HEK293 (cell line): ENCODE results near the gene KCNQ4.

ENCODE experiments used
- CTCF ChIA-PET: fragments of 350-600 bp; formaldehyde crosslinking; extraction: SDS; loops from one replicate; lab custom pipeline; 2021; ENCODE audit warnings: antibody characterized with exemption; lab: Yijun Ruan, JAX
- POLR2A ChIA-PET: fragments of 300-600 bp; formaldehyde crosslinking; extraction: SDS; loops from one replicate; lab custom pipeline; 2020; ENCODE audit warnings: antibody characterized with exemption, inconsistent platforms; lab: Yijun Ruan, JAX
- H3K27ac ChIP-seq: fragments of 200-500 bp; sonication (Bioruptor generic); 2 replicates; pipeline ENCODE4 v1.5.1; 2014; ENCODE audit warnings: low read depth, low read length, control low read depth, inconsistent platforms; ENCODE audit errors: extremely low read depth
- H3K36me3 ChIP-seq, 2 experiments: fragments of 200-500 bp in 1 of 2; sonication (Bioruptor generic) in 1 of 2; 1 replicate in 1 of 2; 2 replicates in 1 of 2; pipeline ENCODE4 v1.5.1; 2014 to 2017; ENCODE audit warnings: inconsistent platforms in 2 of 2, low read length in 2 of 2; ENCODE audit not compliant: control insufficient read depth in 2 of 2, insufficient read depth in 1 of 2
- H3K4me1 ChIP-seq: fragments of 200-500 bp; sonication (Bioruptor generic); 2 replicates; pipeline ENCODE4 v1.5.1; 2014; ENCODE audit warnings: mild to moderate bottlenecking, low read length, inconsistent platforms; ENCODE audit not compliant: control insufficient read depth, insufficient read depth
- H3K4me3 ChIP-seq: 2 replicates; pipeline ENCODE4 v1.5.1; 2011; ENCODE audit warnings: low read depth, mild to moderate bottlenecking, control low read depth, low read length, moderate library complexity
- H3K9me3 ChIP-seq: fragments of 200-500 bp; sonication (Bioruptor generic); 2 replicates; pipeline ENCODE4 v1.5.1; 2014; ENCODE audit warnings: low read depth, low read length, inconsistent platforms; ENCODE audit not compliant: control insufficient read depth, insufficient read depth
- GLIS1 ChIP-seq: fragments of 450-650 bp; formaldehyde crosslinking; IDR thresholded peaks from 2 replicates; pipeline ENCODE4 v1.5.1; 2016; ENCODE audit warnings: missing biosample characterization, missing genetic modification characterization
- SCRT2 ChIP-seq: fragments of 450-650 bp; formaldehyde crosslinking; IDR thresholded peaks from 2 replicates; pipeline ENCODE4 v1.5.1; 2016; ENCODE audit warnings: missing biosample characterization, missing genetic modification characterization
- TRIM28 ChIP-seq: IDR thresholded peaks from 2 replicates; pipeline ENCODE4 v1.6.1; 2011; ENCODE audit warnings: low read length, control low read depth, borderline replicate concordance
- ZBTB49 ChIP-seq: fragments of 450-650 bp; formaldehyde crosslinking; IDR thresholded peaks from 2 replicates; pipeline ENCODE4 v1.5.1; 2016; ENCODE audit warnings: missing biosample characterization, missing genetic modification characterization, low read depth
- ZNF133 ChIP-seq: fragments of 450-650 bp; formaldehyde crosslinking; IDR thresholded peaks from 2 replicates; pipeline ENCODE4 v1.5.1; 2016; ENCODE audit warnings: missing biosample characterization, missing genetic modification characterization
- ZNF138 ChIP-seq: fragments of 450-650 bp; formaldehyde crosslinking; IDR thresholded peaks from 2 replicates; pipeline ENCODE4 v1.5.1; 2016; ENCODE audit warnings: missing biosample characterization, missing genetic modification characterization, borderline replicate concordance
- ZNF175 ChIP-seq: fragments of 450-650 bp; formaldehyde crosslinking; IDR thresholded peaks from 2 replicates; pipeline ENCODE4 v1.5.1; 2016; ENCODE audit warnings: missing biosample characterization, missing genetic modification characterization
- ZNF19 ChIP-seq: fragments of 450-650 bp; formaldehyde crosslinking; IDR thresholded peaks from 2 replicates; pipeline ENCODE4; 2016; ENCODE audit warnings: missing biosample characterization, missing genetic modification characterization, low read depth
- ZNF214 ChIP-seq: fragments of 450-650 bp; formaldehyde crosslinking; IDR thresholded peaks from 2 replicates; pipeline ENCODE4 v1.5.1; 2017; ENCODE audit warnings: missing biosample characterization, mild to moderate bottlenecking, missing genetic modification characterization, borderline replicate concordance
- ZNF24 ChIP-seq: fragments of 450-650 bp; formaldehyde crosslinking; IDR thresholded peaks from 2 replicates; pipeline ENCODE4 v1.5.1; 2016; ENCODE audit warnings: missing biosample characterization, missing genetic modification characterization
- ZNF292 ChIP-seq: fragments of 450-650 bp; formaldehyde crosslinking; IDR thresholded peaks from 2 replicates; pipeline ENCODE4 v1.5.1; 2016; ENCODE audit warnings: low read depth, missing biosample characterization, missing genetic modification characterization, borderline replicate concordance
- ZNF350 ChIP-seq: fragments of 450-650 bp; formaldehyde crosslinking; IDR thresholded peaks from 2 replicates; pipeline ENCODE4 v1.5.0; 2017; ENCODE audit warnings: missing biosample characterization, mild to moderate bottlenecking, missing genetic modification characterization
- ZNF391 ChIP-seq: fragments of 450-650 bp; formaldehyde crosslinking; IDR thresholded peaks from 2 replicates; pipeline ENCODE4 v1.5.1; 2016; ENCODE audit warnings: low read depth, missing biosample characterization, missing genetic modification characterization, borderline replicate concordance
- ZNF555 ChIP-seq: fragments of 450-650 bp; formaldehyde crosslinking; conservative IDR thresholded peaks from 2 replicates; pipeline ENCODE4 v1.5.1; 2017; ENCODE audit warnings: missing biosample characterization, mild to moderate bottlenecking, missing genetic modification characterization, inconsistent platforms
- ZNF600 ChIP-seq: fragments of 450-650 bp; formaldehyde crosslinking; IDR thresholded peaks from 2 replicates; pipeline ENCODE4 v1.5.1; 2016; ENCODE audit warnings: missing biosample characterization, missing genetic modification characterization
- ZNF660 ChIP-seq: fragments of 450-650 bp; IDR thresholded peaks from 2 replicates; pipeline ENCODE4 v1.5.1; 2018; ENCODE audit warnings: missing biosample characterization, mild to moderate bottlenecking, missing genetic modification characterization
- ZNF707 ChIP-seq: fragments of 450-650 bp; formaldehyde crosslinking; IDR thresholded peaks from 2 replicates; pipeline ENCODE4 v1.5.1; 2016; ENCODE audit warnings: missing biosample characterization, missing genetic modification characterization
- ZNF768 ChIP-seq: fragments of 450-650 bp; formaldehyde crosslinking; IDR thresholded peaks from 2 replicates; pipeline ENCODE4 v1.5.1; 2018; ENCODE audit warnings: missing biosample characterization, mild to moderate bottlenecking, missing genetic modification characterization

KCNQ4 gene

DNA sequence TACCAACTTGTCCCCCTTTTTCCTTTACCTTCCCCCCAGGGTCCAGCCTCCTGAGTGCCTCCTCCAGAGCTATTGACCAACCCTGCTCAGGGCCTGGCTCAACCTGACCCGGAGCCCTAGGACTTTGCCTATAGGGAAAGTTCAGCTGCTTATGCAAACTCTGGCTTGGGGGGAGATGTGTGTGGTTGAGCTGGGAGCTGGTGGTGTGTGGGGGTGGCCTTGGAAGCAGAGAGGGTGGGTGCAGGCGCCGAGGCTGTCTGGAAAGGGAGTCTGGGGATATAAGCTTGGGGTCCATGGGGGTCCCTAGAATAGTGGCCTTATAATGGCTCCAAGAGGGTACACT is 14.1 kb downstream of the KCNQ4 start:
- Histone ChIP-seq H3K27ac (no peak overlapping the region), H3K36me3 (no peaks in the 10 kb centered on the region), H3K9me3 (no peaks in the 10 kb centered on the region)
- TF ChIP-seq ZNF600 (no peak), ZNF19 (tag by site-specific recombination) (no peak), ZNF350 (tag by site-specific recombination) (no peak), ZBTB49 (tag by site-specific recombination) (no peak), TRIM28 (no peak), ZNF138 (tag by site-specific recombination) (no peak), SCRT2 (no peak), ZNF292 (tag by site-specific recombination) (no peak), ZNF24 (no peak), ZNF660 (tag by site-specific recombination) (no peak), ZNF175 (no peak), ZNF555 (tag by site-specific recombination) (no peak), ZNF707 (tag by site-specific recombination) (no peak), ZNF391 (no peak), ZNF133 (tag by site-specific recombination) (no peak), ZNF768 (tag by site-specific recombination) (no peak)
- TF ChIP-seq, all 188 proteins: peak for 0
- CTCF ChIA-PET: interaction anchor here (0.8 to 1.1 kb wide), 2 partner anchors 155 to 185 kb away, joined by 4 read pairs; no protein-coding TSS in a partner anchor
- Histone ChIP-seq H3K4me1 (no peaks in the 10 kb centered on the region), H3K4me3 (no peak overlapping the region)
- POLR2A ChIA-PET: no interaction called here

- CTCF ChIA-PET: no interaction called here
- no peak overlapping the region for H3K4me3 ChIP-seq
- no peaks in the 10 kb centered on the region for H3K4me1 ChIP-seq
- no peak for TF ChIP-seq ZNF214 (tag by site-specific recombination)
- TF ChIP-seq GLIS1 (tag by site-specific recombination): peak; percentile 81
- no peak overlapping the region for H3K27ac ChIP-seq
- H3K36me3 ChIP-seq: no peaks in the 10 kb centered on the region
- H3K9me3 ChIP-seq: no peaks in the 10 kb centered on the region
- POLR2A ChIA-PET: interaction anchor here (0.6 kb wide), 1 partner anchor 93 kb away, joined by 5 read pairs; no protein-coding TSS in a partner anchor
These were observed 15.0 kb downstream of the KCNQ4 start for GRCh38 chr1:40798366-40799281.

DNA sequence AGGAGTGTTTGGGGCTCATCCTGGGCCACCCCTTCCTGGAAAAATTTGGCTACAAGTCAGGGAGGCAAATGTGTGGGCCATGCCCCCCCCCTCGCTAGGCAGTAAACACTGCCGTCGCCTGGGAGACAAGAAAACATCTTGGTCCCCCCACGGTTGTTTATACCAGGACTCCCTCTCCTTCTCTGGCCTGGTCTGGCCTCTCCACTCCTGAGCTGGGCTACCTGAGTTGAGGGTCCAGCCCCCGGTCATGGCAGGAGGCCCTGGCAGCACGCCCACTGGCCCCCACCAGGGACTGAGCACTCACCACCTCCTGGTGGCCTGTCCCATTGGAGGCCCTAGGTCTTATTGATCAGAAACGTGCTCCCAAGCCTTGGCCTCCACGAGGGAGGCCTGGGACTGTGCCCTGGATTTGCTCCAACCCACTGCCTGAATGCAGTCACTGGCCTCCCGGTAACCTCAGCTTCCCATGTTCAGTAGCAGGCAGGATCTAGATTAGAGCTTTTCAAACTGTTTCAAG is 15.8 kb downstream of the KCNQ4 start:
- Histone ChIP-seq H3K27ac (no peak overlapping the region), H3K9me3 (no peaks in the 10 kb centered on the region), H3K36me3 (no peaks in the 10 kb centered on the region), H3K4me3 (no peak overlapping the region), H3K4me1 (no peaks in the 10 kb centered on the region)
- CTCF ChIA-PET: no interaction called here
- POLR2A ChIA-PET: no interaction called here
- peak; percentile 35 for TF ChIP-seq GLIS1 (tag by site-specific recombination)
- no peak for TF ChIP-seq SCRT2
